ENCODE results near the gene DZIP1L. TPM values are rescaled to one million over a fixed set of nuclear protein-coding genes. Genes with fewer than 3 reads are reported as not detected.
"Not testable (repeated sequence)": the region's sequence is repeated elsewhere in the genome, so short reads cannot be mapped to it uniquely, and the experiment has no call there.

Gene DZIP1L
- total RNA-seq, 1 donor from 2014 or later, result 4.5 TPM

GRCh38 chr3:138118612-138119422 lies 3.4 kb upstream of the DZIP1L start:
- no peak for FAIRE-seq
- peak; percentile 48 to 64 for DNase-seq (ENCODE audit: low spot score in 2 of 2)

- FAIRE-seq (no peak), DNase-seq (ENCODE audit: low spot score in 2 of 2) (no peak)
Measured at GRCh38 chr3:138114431-138114918, 933 bp downstream of the DZIP1L start.

- no peak for FAIRE-seq
- DNase-seq (ENCODE audit: low spot score in 2 of 2), result no peak
Measured at GRCh38 chr3:138113326-138113725, 2.1 kb downstream of the DZIP1L start.

GRCh38 chr3:138112362-138112761 lies 3.0 kb downstream of the DZIP1L start:
- FAIRE-seq (no peak), DNase-seq (ENCODE audit: low spot score in 2 of 2) (no peak)

- DNase-seq (ENCODE audit: low spot score in 2 of 2) (no peak), FAIRE-seq (no peak)
Measured at GRCh38 chr3:138105598-138105997, 9.8 kb downstream of the DZIP1L start.

GRCh38 chr3:138103466-138103865 lies 11.9 kb downstream of the DZIP1L start:
- FAIRE-seq (no peak), DNase-seq (ENCODE audit: low spot score in 2 of 2) (no peak)

GRCh38 chr3:138101351-138101940 lies 14.0 kb downstream of the DZIP1L start:
- not testable (repeated sequence) for DNase-seq (ENCODE audit: low spot score in 2 of 2); FAIRE-seq

- DNase-seq (ENCODE audit: low spot score in 2 of 2) (no peak), FAIRE-seq (no peak)
Measured at GRCh38 chr3:138099417-138099816, 16.0 kb downstream of the DZIP1L start.

- DNase-seq (ENCODE audit: low spot score in 2 of 2), result no peak
- no peak for FAIRE-seq
Measured at GRCh38 chr3:138097192-138098172, 17.9 kb downstream of the DZIP1L start.

- DNase-seq (ENCODE audit: low spot score in 2 of 2), result no peak
- no peak for FAIRE-seq
Measured at GRCh38 chr3:138093721-138094120, 21.7 kb downstream of the DZIP1L start.

- DNase-seq (ENCODE audit: low spot score in 2 of 2), result no peak
- FAIRE-seq, result no peak
Measured at GRCh38 chr3:138092023-138092422, 23.4 kb downstream of the DZIP1L start.

- DNase-seq (ENCODE audit: low spot score in 2 of 2), result no peak
- FAIRE-seq, result no peak
Measured at GRCh38 chr3:138089091-138089490, 26.3 kb downstream of the DZIP1L start.

GRCh38 chr3:138085745-138086144 lies 29.7 kb downstream of the DZIP1L start:
- not testable (repeated sequence) for FAIRE-seq

GRCh38 chr3:138084196-138084595 lies 31.2 kb downstream of the DZIP1L start:
- FAIRE-seq (no peak), DNase-seq (ENCODE audit: low spot score in 2 of 2) (no peak)

More at GRCh38 chr3:138085745-138086144, 29.7 kb downstream of the DZIP1L start:
- not testable (repeated sequence) for DNase-seq (ENCODE audit: low spot score in 2 of 2)

GRCh38 chr3:138082992-138083386 lies 32.4 kb downstream of the DZIP1L start:
- no peak for DNase-seq (ENCODE audit: low spot score in 2 of 2)
- no peak for FAIRE-seq

- FAIRE-seq (no peak), DNase-seq (ENCODE audit: low spot score in 2 of 2) (no peak)
Measured at GRCh38 chr3:138082085-138082991, 33.1 kb downstream of the DZIP1L start.

GRCh38 chr3:138081371-138082084 lies 33.9 kb downstream of the DZIP1L start:
- no peak for FAIRE-seq
- no peak for DNase-seq (ENCODE audit: low spot score in 2 of 2)

GRCh38 chr3:138079901-138080300 lies 35.5 kb downstream of the DZIP1L start:
- no peak for DNase-seq (ENCODE audit: low spot score in 2 of 2)
- FAIRE-seq, result no peak

- no peak for FAIRE-seq
Measured at GRCh38 chr3:138078901-138079344, 36.5 kb downstream of the DZIP1L start.

More at GRCh38 chr3:138078901-138079344, 36.5 kb downstream of the DZIP1L start:
- no peak for DNase-seq (ENCODE audit: low spot score in 2 of 2)

All from frontal cortex (tissue), 4 donors.